Stimulated activated CD4-positive, alpha-beta T cell treated with anti-CD3 and anti-CD28 coated beads, Interleukin-15, amount 100 ng/mL, for 1 hour (primary cell): Measurements from ENCODE around the gene AOPEP.

Source experiments
- DNase-seq, 2 donors: peaks; one replicate each; pipeline ENCODE4 v3.0.0-alpha.2; 2020; ENCODE audit warnings: low read depth in 1 of 2, low spot score in 1 of 2

The AOPEP gene

DNA sequence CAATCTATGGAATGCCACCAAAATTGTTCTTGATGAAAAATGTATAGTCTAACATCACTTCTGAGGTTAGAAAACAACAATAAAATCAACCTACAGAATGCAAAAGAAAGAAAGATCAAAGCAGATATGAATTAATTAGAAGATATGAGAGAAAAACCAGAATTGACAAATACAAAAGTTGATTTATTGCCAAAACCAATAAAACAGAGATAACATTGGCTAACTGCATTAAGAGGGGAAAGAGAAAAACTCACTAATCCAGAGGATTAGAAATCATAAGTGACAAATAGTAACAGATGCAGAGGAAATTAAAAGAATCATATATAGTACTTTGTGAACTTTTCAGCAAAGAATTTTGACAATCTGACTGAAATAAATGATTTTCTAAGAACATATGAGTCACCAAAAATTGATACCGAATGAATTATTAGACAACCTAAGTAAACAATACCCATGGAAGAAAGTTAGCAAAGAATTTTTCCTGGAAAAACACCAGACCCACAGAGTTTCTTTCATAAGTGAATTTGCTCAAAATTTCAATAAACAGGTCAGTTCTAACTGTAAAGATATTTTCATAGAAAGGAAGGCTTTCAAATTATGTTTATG lies 167.7 kb downstream of the AOPEP start:
- no peak for DNase-seq

DNA sequence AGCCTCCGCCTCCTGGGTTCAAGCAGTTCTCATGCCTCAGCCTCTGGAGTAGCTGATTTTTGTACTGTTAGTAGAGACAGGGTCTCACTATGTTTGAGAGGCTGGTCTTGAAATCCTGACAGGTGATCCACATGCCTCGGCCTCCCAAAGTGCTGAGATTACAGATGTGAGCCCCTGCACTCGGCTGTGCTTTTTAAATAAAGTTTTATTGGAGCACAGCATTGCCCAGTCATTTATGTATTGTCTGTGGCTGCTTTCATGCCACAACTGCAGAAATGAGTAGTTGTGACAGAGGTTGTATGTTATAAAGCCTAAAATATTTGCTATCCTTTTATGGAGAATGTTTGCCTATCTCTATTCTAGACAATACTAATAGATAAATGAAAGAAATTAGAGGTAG lies 169.2 kb downstream of the AOPEP start:
- DNase-seq = no peak

DNA sequence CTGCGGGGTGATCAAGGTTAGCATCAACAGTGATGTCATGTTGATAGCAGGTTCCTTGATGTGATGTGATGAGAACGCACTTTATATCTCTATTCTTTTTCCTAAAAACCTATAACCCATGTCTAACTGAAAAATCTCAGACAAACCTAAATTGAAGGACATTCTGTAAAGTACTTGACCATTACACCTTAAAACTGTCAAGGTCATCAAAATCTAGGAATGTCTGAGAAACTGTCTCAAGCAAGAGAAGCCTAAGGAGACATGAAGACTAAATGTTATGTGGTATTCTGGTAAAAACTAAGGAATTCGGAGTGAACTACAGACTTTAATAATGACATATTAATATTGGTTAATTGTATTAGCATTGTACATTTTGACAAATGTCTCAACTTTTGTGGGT lies 170.0 kb downstream of the AOPEP start:
- DNase-seq = no peak

DNA sequence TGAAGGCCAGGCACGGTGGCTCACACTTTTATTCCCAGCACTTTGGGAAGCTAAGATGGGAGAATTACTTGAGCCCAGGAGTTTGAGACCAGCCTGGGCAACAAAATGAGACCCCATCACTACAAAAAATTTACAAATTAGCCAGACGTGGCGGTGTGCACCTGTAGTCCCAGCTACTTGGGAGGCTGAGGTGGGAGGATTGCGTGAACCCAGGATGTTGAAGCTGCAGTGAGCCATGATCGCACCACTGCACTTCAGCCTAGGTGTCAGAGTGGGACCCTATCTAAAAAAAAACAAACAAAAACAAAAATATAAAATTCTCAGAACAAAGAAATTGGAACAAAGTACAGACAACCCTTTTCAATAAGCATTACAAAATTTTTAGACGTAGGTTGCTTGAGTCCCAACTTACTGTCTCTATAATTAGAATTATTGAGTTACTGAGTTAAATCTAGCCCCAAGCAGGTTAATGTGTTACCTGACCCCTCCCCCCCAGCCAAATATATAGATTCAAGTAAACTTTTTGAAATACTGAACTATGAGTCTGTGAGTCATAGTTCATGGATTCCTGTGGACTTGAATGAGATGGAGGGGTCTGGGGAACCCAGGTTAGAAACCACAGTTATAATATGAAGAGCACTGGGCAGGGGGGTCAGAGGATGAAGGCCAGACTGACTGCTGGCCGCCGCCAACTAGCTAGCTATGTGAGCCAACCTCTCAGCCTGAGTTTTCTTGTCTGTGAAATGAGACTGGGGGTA lies 173.1 kb downstream of the AOPEP start:
- no peak for DNase-seq

DNA sequence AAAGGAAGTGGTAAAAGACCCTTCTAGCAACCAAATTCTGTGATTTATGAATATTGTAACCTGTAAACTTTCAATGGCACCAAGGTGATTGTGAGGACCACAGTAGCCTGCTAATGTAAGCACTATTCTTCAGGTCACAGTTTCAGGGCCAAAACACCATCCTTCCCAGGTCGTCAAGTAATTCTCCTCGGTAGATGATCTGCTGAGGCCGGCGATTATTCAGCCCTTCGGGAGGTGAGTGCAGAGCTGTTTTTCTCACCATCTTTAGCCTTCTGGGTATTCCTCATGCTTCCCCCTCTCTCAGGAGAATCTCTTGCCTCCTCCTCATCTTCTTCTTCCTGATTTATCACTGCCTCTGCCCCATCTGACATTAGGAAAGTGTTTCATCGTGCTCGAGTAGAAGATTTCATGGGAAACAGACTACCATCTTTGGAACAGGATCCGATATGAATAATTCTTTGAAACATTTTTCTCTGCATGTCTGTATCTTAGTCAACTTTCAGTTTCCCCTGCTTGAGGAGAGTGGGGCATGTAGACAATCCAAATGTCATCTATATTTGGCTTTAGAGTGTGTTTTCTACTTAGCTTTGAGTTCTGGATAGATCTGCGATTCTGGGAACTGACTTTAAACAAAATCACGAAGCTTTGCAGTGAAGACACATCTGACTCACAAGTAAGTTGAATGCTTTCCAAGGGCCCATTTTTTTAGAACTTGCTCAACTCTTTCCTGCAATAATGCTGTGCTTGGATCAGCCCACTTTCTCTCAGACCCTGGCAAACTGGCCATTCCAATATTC lies 173.9 kb downstream of the AOPEP start:
- DNase-seq = no peak

DNA sequence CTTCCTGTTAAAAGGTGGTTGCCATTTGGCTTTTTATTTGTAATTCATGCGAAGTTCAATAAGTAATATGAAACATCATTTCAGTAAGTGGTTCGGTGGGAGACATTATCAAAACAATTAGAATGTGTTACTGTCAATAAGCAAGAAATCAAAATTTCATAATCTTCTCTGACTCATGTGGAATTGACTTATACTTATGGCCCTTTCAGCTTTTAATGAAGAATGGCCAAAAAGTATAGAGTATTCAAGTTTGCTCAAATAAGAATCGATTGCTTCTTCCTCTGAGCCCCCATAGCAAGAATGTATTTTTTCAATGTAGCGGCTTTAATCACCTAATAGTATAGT lies 174.5 kb downstream of the AOPEP start:
- no peak for DNase-seq

DNA sequence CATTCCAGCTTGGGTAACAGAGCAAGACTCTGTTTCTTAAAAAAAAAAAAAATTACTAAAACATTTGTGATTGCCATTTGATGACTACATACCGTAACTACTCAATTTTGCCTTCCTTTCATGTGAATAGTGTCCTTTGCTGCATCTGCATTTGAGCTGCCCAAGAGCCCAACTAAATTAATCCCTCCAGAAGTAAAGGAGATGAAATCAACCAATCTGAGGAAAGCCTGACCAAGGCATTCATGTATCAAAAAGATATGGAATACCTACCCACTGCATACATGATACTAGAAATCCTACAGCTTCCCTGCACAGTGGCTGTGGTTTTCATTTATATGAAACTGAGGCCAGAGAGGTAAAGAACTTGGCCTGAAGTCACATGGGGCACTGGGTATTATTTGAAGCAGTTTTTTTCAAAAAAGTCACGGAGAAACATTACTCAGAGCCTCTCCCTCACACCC lies 177.5 kb downstream of the AOPEP start:
- DNase-seq = no peak

DNA sequence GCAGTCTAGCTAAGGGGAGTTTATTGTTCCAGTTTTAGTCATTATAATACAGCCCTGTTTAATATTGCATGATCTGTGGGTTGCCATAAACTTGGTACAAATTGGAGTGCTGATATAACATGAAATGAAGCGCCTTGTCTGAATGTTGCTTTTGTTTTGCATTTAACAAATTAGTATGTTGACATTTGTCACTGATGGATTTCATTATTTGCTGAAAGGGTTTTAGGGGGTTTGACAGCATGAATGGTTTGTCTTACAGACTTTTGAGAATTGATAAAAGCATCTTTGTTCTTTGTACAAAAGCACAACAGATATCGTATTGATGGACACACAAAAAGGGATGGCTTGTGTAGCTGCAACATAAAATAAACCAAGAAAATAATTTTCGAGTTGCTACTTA lies 178.3 kb downstream of the AOPEP start:
- DNase-seq = no peak

DNA sequence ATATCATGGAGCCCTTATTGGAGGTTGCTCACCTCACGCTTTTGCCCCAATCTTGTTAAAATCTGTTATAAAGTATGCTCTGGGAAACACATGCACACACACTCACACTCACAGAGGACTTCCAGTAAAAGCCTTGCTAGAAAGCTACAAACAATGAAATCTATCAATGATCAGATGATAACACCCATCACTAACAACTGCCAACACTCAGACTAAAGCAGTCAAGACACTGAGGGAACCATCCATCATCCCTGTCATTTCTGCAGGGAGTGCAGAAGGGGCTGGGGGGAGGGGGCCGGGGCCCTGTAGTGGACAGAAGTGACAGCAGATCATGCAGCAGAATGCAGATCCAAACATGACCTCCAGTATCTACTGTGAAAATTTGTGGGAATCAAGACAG lies 179.1 kb downstream of the AOPEP start:
- DNase-seq = no peak

DNA sequence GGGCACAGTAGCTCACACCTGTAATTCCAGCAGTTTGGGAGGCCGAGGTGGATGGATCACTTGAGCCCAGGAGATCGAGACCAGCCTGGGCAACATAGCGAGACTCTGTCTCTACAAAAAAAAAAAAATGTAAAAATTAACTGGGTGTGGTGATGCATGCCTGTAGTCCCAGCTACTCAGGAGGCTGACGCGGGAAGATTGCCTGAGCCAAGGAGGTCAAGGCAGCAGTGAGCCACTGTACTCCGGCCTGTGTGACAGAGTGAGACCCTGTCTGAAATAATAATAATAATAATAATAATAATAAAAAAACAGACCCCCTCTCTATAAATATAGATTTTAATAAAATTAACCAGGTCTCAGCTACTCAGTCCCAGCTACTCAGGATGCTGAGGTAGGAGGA lies 179.7 kb downstream of the AOPEP start:
- DNase-seq = no peak

DNA sequence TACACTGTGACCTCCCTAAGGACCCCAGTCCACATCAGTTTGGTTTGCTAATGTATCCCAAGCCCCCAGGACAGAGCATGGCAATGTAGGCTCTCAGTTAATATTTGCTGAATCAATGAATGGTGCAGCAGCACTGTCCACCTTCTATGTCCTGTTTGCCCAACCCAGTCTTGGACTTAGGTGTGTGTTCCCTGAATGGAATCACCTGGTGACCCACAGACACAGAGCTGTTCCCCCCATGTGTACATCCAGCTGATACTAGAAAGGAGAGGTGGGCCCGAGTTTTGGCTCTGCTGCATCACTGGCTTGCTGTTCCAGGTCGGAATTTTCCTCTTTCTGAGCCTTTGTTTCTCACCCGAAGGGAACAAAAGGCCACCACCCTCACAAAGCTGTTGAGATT lies 180.2 kb downstream of the AOPEP start:
- no peak for DNase-seq

DNA sequence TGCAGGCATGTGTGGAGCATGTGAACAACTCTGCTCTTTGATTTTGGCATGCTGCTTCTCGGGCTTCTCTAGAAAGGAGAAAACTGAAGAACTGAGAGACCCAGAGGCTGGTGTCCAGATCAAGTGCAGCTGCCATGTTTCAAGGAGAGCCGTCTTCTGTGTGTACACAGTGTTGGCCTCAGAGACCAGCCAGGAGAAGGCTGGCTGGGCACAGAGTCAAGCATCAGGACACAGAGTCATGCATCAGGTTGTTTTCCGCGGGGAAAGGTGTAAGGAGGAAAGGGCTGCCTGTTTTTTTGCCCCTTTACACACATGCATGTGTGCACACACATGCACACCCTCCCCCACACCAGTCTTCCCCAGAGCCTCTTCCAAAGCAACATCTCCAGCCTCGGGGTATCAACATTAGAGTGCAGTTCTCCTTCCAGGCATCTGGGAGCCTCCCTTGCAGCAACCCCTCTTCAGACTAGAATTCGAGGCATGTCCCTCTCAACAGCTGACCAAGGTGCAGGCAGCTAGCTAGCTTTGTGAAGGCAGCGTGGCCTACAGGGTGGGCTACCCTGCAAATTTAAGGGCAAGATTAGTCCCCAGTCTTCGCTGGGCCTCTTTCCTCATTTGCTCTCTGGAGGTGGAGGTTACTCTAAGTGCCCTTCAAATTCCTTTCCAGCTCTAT lies 180.9 kb downstream of the AOPEP start:
- no peak for DNase-seq

DNA sequence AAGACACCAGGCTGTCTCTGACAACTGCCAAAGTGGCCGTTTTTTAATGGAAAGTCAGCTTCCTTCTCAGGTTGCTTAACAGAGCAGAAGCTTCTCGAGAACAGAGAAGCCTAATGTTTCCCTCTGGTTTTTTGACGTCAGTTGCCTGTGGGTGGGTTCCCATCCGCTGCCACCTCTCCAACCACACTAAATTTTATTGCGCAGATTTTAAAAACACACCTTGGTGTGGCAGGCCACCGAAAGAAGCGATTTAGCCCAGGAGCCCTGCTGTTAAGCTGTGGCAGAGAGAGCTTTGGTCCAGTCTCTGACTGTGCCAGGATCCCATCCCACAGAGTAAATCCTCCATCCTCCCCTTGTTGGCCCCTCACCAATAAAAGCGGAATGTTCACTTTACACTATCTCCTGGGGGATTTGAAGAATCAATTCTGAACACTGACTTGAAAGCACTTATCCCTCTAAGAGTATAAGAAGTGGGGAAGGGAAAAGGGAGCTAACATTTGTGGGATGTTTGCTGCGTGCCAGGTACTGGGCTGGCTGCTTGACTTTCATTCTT lies 181.6 kb downstream of the AOPEP start:
- no peak for DNase-seq

DNA sequence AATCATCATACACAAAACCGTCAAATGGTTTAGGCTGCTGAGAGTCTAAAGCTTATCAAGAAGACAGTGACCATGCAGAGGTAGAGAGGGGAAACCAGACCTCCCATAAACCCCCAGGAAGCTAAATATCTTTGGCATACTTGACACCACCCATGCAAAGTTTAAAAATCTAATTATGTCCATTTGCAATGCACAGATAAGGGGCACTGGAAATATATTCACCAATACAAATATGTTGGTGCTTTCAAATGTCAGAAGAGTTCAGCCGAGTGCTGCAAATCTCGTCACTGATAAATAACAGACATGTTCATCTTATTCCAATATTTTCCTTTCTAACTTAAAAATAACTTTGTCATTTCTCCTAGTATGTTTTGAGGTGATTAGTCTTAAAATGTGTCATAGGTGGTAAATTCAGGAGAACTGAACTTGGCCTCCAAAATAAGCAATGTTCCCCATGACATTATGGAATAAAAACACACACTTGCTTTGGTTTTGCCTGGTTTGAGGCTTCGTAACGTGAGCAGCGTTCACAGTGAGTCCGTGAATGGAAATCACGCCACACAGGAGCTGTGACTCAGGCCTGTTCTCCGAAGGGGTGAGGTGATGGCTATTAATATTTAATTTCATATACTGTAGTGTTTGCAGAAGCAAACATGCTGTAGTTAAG lies 182.2 kb downstream of the AOPEP start:
- DNase-seq = no peak

DNA sequence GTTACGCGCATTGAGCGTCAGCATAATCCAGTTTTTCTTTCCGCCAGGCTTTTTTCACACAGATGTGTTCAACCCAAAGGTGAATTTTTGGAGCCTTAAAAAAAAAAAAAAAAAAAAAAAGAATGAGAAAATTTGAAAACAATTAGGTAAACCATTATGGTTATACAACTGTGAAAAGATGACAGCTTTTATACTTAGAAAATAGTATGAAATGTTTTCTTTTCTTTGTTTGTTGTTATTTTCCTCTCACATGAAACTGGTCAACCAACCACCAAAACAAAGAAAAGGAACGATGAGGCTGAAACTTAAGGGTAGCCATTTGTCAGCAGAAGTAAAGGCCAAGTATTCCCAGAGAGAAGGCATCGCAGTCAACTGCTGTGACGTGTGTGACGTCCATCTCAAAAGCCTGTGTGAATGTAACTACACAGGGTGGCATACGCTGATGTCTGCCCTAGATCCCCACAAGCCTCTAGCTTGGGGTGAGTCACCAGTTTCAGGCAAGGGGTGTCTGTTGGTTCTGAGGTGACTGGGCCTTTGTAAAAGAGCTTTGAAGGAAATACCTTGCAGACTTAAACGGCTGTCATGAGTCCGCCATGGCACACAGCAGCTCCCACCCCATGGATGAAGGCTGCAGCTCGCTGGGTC lies 182.9 kb downstream of the AOPEP start:
- no peak for DNase-seq

DNA sequence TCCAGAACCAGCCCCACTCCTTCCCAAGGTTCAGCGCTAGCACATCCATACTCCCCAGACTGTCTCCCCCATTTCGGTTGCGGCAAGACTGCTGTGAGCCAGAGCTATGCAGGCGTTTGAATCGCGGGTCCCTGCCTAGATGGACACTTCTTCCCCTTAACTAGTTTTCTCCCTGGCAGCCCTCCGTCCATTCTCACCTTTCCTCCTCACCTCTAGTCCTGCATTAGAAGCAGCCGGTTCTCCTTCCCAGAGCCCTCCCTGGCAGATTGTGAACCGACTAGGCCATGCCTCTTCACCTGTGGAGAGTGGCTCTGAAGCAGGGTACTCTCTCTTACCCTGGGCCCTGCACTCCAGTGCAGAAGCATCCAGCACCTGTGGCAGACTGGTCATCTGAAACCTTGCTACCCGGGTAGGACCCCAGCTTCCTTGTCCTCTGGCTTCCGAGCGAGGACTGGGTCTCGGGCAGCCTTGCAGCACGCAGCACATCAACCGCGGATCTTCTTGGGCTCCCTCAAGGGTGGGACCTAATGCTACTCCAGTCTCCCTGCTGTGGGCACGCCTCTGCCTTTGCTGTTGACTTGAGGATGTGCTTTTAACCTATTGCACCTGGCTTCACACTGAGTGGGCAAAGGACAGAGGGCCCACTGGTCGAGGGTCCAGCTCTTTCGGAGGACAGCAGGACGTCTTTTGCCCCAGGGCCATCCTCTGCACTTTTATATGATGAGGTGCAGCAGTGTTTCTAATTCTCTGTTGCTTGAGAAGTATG lies 183.6 kb downstream of the AOPEP start:
- no peak for DNase-seq

DNA sequence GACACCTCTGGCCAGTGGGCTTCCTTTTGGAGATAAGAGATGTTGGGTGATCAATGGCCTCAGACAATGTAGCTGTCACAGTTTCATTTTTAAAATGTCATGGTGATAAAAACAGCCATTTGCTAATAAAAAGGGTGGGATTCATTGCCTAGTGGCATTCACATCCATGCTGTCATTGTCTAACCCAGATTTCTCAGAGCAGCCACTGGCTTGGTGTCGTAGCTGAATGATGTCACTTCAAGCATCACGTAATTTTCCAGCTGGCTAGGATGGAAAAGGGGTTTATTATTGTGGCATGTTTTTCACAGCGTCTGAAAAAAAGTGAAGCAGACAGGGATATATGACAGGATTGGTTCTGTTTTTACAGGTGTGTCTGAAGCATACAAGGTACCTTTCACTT lies 184.7 kb downstream of the AOPEP start:
- no peak for DNase-seq

DNA sequence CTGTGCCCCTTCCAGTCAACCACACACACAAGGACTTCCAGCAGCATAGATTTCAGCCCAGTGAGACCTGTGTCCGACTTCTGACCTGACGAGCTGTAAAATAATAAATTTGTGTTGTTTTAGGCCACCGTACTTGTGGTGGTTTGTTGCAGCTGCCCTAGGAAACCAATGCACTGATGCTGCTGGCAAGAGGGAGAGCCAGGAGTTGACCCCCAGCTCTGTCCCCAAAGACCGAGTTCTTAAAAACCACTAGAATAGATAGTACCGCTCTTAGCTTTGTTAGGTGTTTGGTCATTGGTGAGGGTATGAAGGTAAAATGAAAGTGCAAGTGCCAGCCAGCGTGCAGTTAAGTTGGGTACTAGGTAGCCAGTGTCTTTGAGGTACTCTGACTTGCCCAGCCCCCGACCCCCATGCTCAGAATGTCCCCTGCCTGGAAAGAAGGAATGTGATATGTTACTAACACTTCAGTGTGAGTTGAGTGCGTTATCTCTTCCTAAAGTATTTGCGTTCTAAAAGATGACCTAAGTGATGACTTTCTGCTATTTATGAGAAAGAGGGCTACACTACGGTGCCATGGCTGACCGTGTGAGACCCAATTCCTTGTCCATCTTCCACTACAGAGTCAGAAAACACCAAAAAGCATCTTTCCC lies 185.6 kb downstream of the AOPEP start:
- DNase-seq = no peak

DNA sequence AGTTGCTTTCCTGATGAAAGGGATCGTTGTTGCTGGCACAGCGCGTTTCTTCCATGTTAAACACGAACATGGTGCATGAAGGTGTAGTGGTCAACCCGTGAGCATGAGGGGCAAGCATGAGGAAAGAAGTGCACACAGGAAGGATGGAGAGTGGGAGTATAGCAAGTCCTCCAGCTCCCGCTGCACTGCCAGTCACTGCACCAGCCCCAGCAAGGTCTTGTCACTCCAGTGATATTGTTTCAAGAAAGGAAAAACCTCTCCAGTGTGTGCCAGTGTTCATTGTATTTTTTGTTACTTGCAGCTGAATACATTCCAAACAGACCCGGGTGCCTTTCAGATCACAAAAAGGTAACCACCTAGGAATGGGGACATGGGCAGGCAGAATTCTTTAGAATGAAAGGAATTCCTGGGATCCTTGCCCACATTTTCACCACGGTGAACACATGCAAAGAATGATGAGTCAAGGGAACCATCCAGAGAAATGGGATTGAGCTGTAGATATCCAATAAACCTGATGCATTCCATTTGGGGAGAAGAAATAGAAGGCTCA lies 186.3 kb downstream of the AOPEP start:
- DNase-seq = no peak
